ENCODE results near the gene TRAF1.

- TF ChIP-seq, protein P1, sequence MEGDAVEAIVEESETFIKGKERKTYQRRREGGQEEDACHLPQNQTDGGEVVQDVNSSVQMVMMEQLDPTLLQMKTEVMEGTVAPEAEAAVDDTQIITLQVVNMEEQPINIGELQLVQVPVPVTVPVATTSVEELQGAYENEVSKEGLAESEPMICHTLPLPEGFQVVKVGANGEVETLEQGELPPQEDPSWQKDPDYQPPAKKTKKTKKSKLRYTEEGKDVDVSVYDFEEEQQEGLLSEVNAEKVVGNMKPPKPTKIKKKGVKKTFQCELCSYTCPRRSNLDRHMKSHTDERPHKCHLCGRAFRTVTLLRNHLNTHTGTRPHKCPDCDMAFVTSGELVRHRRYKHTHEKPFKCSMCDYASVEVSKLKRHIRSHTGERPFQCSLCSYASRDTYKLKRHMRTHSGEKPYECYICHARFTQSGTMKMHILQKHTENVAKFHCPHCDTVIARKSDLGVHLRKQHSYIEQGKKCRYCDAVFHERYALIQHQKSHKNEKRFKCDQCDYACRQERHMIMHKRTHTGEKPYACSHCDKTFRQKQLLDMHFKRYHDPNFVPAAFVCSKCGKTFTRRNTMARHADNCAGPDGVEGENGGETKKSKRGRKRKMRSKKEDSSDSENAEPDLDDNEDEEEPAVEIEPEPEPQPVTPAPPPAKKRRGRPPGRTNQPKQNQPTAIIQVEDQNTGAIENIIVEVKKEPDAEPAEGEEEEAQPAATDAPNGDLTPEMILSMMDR (IDR thresholded peaks at IDR 0.05) = no peak
- TF ChIP-seq POLR2AphosphoS5 (IDR thresholded peaks at IDR 0.05) (no peak), POLR2A (IDR thresholded peaks at IDR 0.05) (no peak), EP300 (IDR thresholded peaks at IDR 0.05) (no peak)
Measured at GRCh38 chr9:120974921-120975320, 48.3 kb upstream of the TRAF1 start.
